Uterus (tissue), 4 donors: ENCODE data around the gene ACSL3. TPM values are rescaled to one million over a fixed set of nuclear protein-coding genes. Genes with fewer than 3 reads are reported as not detected.

Experiments
- DNase-seq, 2 donors: peaks; one replicate each; pipeline ENCODE4 v3.0.0-alpha.2; 2019 to 2020
- H3K27ac ChIP-seq, 2 donors: fragments of 200-600 bp; sonication (generic); 1 replicate in 1 of 2; 2 replicates in 1 of 2; pipeline ENCODE4 v1.5.1; 2016 to 2018
- H3K27me3 ChIP-seq, 2 donors: fragments of 200-600 bp; sonication (generic); one replicate each; pipeline ENCODE4 v1.5.1; 2018 to 2019; ENCODE audit warnings: control low read depth in 1 of 2
- H3K36me3 ChIP-seq, 2 donors: fragments of 200-600 bp; sonication (generic); one replicate each; pipeline ENCODE4 v1.5.1; 2019; ENCODE audit warnings: control low read depth in 1 of 2
- H3K4me1 ChIP-seq, 2 donors: fragments of 200-600 bp; sonication (generic); one replicate each; pipeline ENCODE4 v1.5.1; 2018 to 2019; ENCODE audit warnings: control low read depth in 1 of 2
- H3K4me3 ChIP-seq, 2 donors: fragments of 200-600 bp; sonication (generic); 1 replicate in 1 of 2; 2 replicates in 1 of 2; pipeline ENCODE4 v1.5.1; 2018 to 2019; ENCODE audit warnings: mild to moderate bottlenecking in 1 of 2
- H3K9me3 ChIP-seq, 2 donors: fragments of 200-600 bp; sonication (generic); one replicate each; pipeline ENCODE4 v1.5.1; 2019; ENCODE audit warnings: control low read depth in 1 of 2
- CTCF ChIP-seq, 4 experiments: fragments of 200-600 bp in 2 of 4; fragments of 450-650 bp in 2 of 4; sonication (generic) in 2 of 4; IDR thresholded peaks; one replicate each; pipeline ENCODE4 v1.5.1; 2016 to 2019; ENCODE audit warnings: antibody characterized with exemption in 4 of 4, mild to moderate bottlenecking in 2 of 4, moderate library complexity in 1 of 4
- POLR2A ChIP-seq, 2 donors: fragments of 450-650 bp; IDR thresholded peaks; one replicate each; pipeline ENCODE4 v1.6.1; 2016; ENCODE audit warnings: antibody characterized with exemption in 2 of 2, mild to moderate bottlenecking in 1 of 2, moderate library complexity in 1 of 2
- intact Hi-C: fragments of 100-400 bp; cut with DNase I; formaldehyde crosslinking; loops from one replicate; pipeline ENCODE4 v1.15.1; 2023; ENCODE audit warnings: low total_unique reads
- total RNA-seq, 4 donors: library from RNA; depleted of rRNA in 3 of 4; stranded (reverse); fragments of >200 nt in 3 of 4; gene quantifications; one replicate each; pipeline versions ENCODE4 v1.1.0 to v1.2.4, GENCODE V29; 2014 to 2023
- donor health status: DM: yes; HTN: yes; CAD: no.

Gene ACSL3
- total RNA-seq, 4 donors from 2014 or later = 39.7 to 101 (median 61.2) TPM

- Histone ChIP-seq H3K27me3 (no peaks in the 10 kb centered on the region), H3K4me3 (no peak overlapping the region), H3K4me1 (no peaks in the 10 kb centered on the region), H3K9me3 (peaks cover 0 to 10% of the 10 kb centered on the region in 2 donors), H3K27ac (no peak overlapping the region), H3K36me3 (no peaks in the 10 kb centered on the region)
- intact Hi-C loops = no loop called here
- TF ChIP-seq CTCF (IDR thresholded peaks at IDR 0.05) (no peak), POLR2A (IDR thresholded peaks at IDR 0.05) (no peak)
- DNase-seq = no peak
Measured at GRCh38 chr2:222942561-222942960, 81.7 kb downstream of the ACSL3 start.

GRCh38 chr2:222942977-222943376 lies 82.1 kb downstream of the ACSL3 start:
- DNase-seq = no peak
- Histone ChIP-seq H3K9me3 (peaks cover 0 to 10% of the 10 kb centered on the region in 2 donors), H3K4me3 (no peak overlapping the region), H3K36me3 (no peaks in the 10 kb centered on the region), H3K27me3 (no peaks in the 10 kb centered on the region), H3K27ac (no peak overlapping the region), H3K4me1 (no peaks in the 10 kb centered on the region)
- TF ChIP-seq POLR2A (IDR thresholded peaks at IDR 0.05) (no peak), CTCF (IDR thresholded peaks at IDR 0.05) (no peak)
- intact Hi-C loops = no loop called here

- intact Hi-C loops = no loop called here
- H3K36me3 ChIP-seq = no peaks in the 10 kb centered on the region
- H3K27me3 ChIP-seq = no peaks in the 10 kb centered on the region
- H3K9me3 ChIP-seq = peaks cover 0 to 4% of the 10 kb centered on the region in 2 donors
- H3K27ac ChIP-seq = no peak overlapping the region
- no peak overlapping the region for H3K4me3 ChIP-seq
- no peak for TF ChIP-seq CTCF (IDR thresholded peaks at IDR 0.05)
- no peaks in the 10 kb centered on the region for H3K4me1 ChIP-seq
- no peak for DNase-seq
Measured at GRCh38 chr2:222943820-222944219, 83.0 kb downstream of the ACSL3 start.

GRCh38 chr2:222944552-222944951 lies 83.7 kb downstream of the ACSL3 start:
- TF ChIP-seq POLR2A (IDR thresholded peaks at IDR 0.05) (no peak), CTCF (IDR thresholded peaks at IDR 0.05) (no peak)
- intact Hi-C loops = no loop called here
- no peak overlapping the region for H3K27ac ChIP-seq
- H3K9me3 ChIP-seq = no peaks in the 10 kb centered on the region
- DNase-seq = no peak
- H3K4me3 ChIP-seq = no peak overlapping the region
- H3K4me1 ChIP-seq = no peaks in the 10 kb centered on the region
- no peaks in the 10 kb centered on the region for H3K27me3 ChIP-seq
- no peaks in the 10 kb centered on the region for H3K36me3 ChIP-seq

- no peak overlapping the region for H3K27ac ChIP-seq
- intact Hi-C loops = no loop called here
Measured at GRCh38 chr2:222944971-222945740, 84.3 kb downstream of the ACSL3 start.

More at GRCh38 chr2:222944971-222945740, 84.3 kb downstream of the ACSL3 start:
- no peak overlapping the region for H3K4me3 ChIP-seq
- no peaks in the 10 kb centered on the region for H3K27me3 ChIP-seq
- H3K36me3 ChIP-seq = no peaks in the 10 kb centered on the region
- DNase-seq = no peak
- no peak for TF ChIP-seq CTCF (IDR thresholded peaks at IDR 0.05)
- H3K4me1 ChIP-seq = no peaks in the 10 kb centered on the region
- H3K9me3 ChIP-seq = no peaks in the 10 kb centered on the region
